Endothelial cell (in vitro differentiated cells): Measurements from ENCODE around the gene CACHD1. TPM values are rescaled to one million over a fixed set of nuclear protein-coding genes. Genes with fewer than 3 reads are reported as not detected.

ENCODE experiments used
- DNase-seq: peaks from one replicate; pipeline ENCODE4 v3.0.0; 2021; ENCODE audit warnings: low spot score
- H3K27ac Mint-ChIP-seq: one replicate; pipeline ENCODE4 v1.8.0; 2021; ENCODE audit warnings: mixed read lengths, inconsistent platforms; ENCODE audit not compliant: unreplicated experiment
- H3K27me3 Mint-ChIP-seq: one replicate; pipeline ENCODE4 v1.8.0; 2021; ENCODE audit warnings: mild to moderate bottlenecking, moderate library complexity, mixed read lengths, inconsistent platforms; ENCODE audit not compliant: unreplicated experiment
- H3K36me3 Mint-ChIP-seq: one replicate; pipeline ENCODE4 v1.8.0; 2021; ENCODE audit warnings: mild to moderate bottlenecking, low read depth, mixed read lengths, inconsistent platforms; ENCODE audit not compliant: unreplicated experiment
- H3K4me1 Mint-ChIP-seq: one replicate; pipeline ENCODE4 v1.8.0; 2021; ENCODE audit warnings: mild to moderate bottlenecking, mixed read lengths, inconsistent platforms; ENCODE audit not compliant: unreplicated experiment
- H3K4me3 Mint-ChIP-seq: one replicate; pipeline ENCODE4 v1.8.0; 2021; ENCODE audit warnings: mild to moderate bottlenecking, mixed read lengths, inconsistent platforms; ENCODE audit not compliant: unreplicated experiment
- H3K9me3 Mint-ChIP-seq: one replicate; pipeline ENCODE4 v1.8.0; 2021; ENCODE audit warnings: mixed read lengths, inconsistent platforms; ENCODE audit not compliant: unreplicated experiment
- CTCF ChIP-seq: fragments of 200-600 bp; sonication (generic); IDR thresholded peaks from one replicate; pipeline ENCODE4 v1.5.0; 2021; ENCODE audit warnings: antibody characterized with exemption; ENCODE audit not compliant: unreplicated experiment
- total RNA-seq: library from RNA; stranded (reverse); fragmentation: NEBNext Ultra II Directional; extraction: Animal tissue kit (Norgen Biotek cat#: 25700); gene quantifications from one replicate; pipeline ENCODE4 v1.2.1, GENCODE V29; 2021; ENCODE audit not compliant: unreplicated experiment

Gene CACHD1
- total RNA-seq, 1 donor from 2014 or later = 48.6 TPM

- H3K27ac Mint-ChIP-seq = no peak overlapping the region
- no peak overlapping the region for H3K4me3 Mint-ChIP-seq
- peaks cover 1% of the 10 kb centered on the region for H3K27me3 Mint-ChIP-seq
- H3K4me1 Mint-ChIP-seq = peaks cover 27% of the 10 kb centered on the region
- no peaks in the 10 kb centered on the region for H3K9me3 Mint-ChIP-seq
- DNase-seq = no peak
- peaks cover 8% of the 10 kb centered on the region for H3K36me3 Mint-ChIP-seq
- TF ChIP-seq CTCF = no peak
Observed at GRCh38 chr1:64530969-64531692, 61.2 kb downstream of the CACHD1 start.

DNA sequence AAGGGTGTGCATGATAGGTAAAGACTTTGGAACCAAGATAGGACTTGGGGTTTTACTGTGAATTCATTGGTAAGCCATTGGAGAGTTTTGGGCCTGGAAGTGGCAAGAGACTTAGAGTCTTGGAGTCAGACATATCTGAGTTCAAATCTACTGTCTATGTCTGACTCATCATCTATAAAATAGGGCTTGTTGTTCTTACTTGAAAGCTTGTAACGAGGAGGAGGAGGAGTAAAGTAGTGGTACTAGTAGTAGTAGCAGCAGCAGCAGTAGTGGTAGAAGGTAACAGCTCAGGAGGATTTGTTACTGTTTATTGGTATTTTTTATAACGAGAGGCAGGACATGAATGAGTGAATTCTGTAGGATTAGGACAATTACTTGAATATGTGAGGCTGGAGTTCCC, 62.7 kb downstream of the CACHD1 start:
- no peak for TF ChIP-seq CTCF
- peaks cover 8% of the 10 kb centered on the region for H3K36me3 Mint-ChIP-seq
- peaks cover 1% of the 10 kb centered on the region for H3K27me3 Mint-ChIP-seq
- peaks cover 27% of the 10 kb centered on the region for H3K4me1 Mint-ChIP-seq
- H3K4me3 Mint-ChIP-seq = no peak overlapping the region
- no peak overlapping the region for H3K27ac Mint-ChIP-seq
- no peaks in the 10 kb centered on the region for H3K9me3 Mint-ChIP-seq
- no peak for DNase-seq

DNA sequence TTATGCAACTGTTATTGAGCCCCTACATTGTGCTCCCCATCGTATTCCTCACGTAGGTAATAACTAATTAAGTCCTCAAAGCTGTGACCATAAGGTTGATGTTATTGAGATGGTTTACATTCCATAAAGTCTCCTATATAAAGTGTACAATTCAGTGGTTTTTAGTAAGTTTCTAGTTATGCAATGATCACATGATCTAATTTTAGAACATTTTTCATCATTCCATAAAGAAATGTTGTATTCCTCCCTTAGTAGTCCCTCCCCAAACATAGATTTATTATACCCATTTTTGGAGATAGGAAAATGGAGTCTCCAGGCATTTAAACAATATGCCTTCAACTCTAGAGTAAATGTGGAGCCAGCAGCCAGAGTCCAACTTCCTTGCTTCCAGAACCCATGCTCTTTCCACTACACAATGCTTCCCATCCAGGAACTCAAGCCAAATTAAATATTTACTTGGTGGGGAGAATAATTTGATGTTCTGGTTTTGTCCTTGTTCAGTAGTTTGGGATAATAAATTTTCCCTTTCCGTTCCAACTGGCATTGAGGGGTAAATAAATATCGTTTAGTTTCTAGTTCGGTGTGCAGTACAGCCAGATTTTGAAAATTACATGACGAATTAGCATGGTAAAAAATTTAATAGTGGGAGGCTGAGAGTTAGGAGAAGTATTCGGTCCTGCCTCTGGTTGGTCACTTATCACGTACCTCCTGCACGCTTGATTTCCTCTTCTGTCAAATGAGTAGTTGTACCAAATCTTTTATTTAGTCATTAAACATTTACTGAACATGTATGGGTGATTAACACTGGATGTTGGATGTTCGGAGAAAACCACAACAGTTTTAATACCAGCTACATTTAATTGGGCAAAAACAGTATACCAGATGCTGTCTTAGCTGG, 66.3 kb downstream of the CACHD1 start:
- Mint-ChIP-seq H3K27ac (no peak overlapping the region), H3K27me3 (peaks cover 3% of the 10 kb centered on the region), H3K4me3 (no peak overlapping the region), H3K36me3 (peaks cover 8% of the 10 kb centered on the region), H3K9me3 (no peaks in the 10 kb centered on the region), H3K4me1 (peaks cover 49% of the 10 kb centered on the region)
- no peak for TF ChIP-seq CTCF
- no peak for DNase-seq

DNA sequence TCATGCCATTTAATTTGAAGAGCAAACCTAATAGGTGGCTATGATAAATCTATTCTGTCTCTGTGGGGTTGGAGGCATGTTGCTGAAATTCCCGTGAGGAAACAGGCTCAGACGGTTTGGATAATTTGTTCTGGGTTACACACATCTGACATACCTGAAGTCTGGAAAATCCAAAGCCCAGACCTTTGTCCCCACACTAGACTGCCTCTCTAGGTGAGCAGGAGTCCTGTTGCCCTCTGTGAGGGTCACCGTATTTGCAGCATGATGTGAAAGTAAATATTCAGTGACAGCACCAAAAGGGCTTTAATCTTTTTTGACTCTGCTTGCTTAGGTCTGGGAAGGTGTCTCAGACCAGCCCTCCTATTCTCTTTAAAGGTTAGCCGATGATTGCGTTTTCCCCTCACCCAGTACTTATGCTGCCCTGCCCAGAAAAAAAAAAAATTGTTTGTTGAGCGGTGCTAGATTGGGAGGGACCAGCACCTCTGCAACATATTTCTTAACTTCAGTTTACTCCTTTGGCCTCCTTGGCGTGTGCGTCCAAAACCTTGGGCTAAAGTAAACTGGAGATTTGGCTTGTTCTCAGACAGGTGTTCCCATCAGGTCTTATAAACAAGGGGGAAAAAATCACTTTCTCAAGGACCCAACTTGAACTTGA, 67.0 kb downstream of the CACHD1 start:
- H3K4me3 Mint-ChIP-seq = no peak overlapping the region
- H3K4me1 Mint-ChIP-seq = peaks cover 47% of the 10 kb centered on the region
- peaks cover 3% of the 10 kb centered on the region for H3K27me3 Mint-ChIP-seq
- DNase-seq = no peak
- no peak for TF ChIP-seq CTCF
- peaks cover 8% of the 10 kb centered on the region for H3K36me3 Mint-ChIP-seq
- H3K9me3 Mint-ChIP-seq = no peaks in the 10 kb centered on the region
- no peak overlapping the region for H3K27ac Mint-ChIP-seq
